ENCODE data around the gene CDRT15.
"Not testable (repeated sequence)": the region's sequence is repeated elsewhere in the genome, so short reads cannot be mapped to it uniquely, and the experiment has no call there.

The CDRT15 gene

GRCh38 chr17:14236762-14237161 lies at the start of gene CDRT15:
Gene CDRT15, minus strand, starts transcription at chr17:14236862. Its CDS starts 29 bp downstream, at chr17:14236833.
- not testable (repeated sequence) for H3K4me3 ChIP-seq; H3K27ac ChIP-seq; DNase-seq (ENCODE audit: low spot score)

GRCh38 chr17:14282726-14283125 lies 46.1 kb upstream of the CDRT15 start:
- DNase-seq (ENCODE audit: low spot score) = no peak
- Histone ChIP-seq H3K4me3 (no peak overlapping the region), H3K27ac (no peak overlapping the region)
- TF ChIP-seq CTCF (IDR thresholded peaks at IDR 0.05) = no peak

- no peak for DNase-seq (ENCODE audit: low spot score)
- no peak for TF ChIP-seq CTCF (IDR thresholded peaks at IDR 0.05)
- H3K4me3 ChIP-seq = no peak overlapping the region
- no peak overlapping the region for H3K27ac ChIP-seq
These were observed 44.9 kb upstream of the CDRT15 start for GRCh38 chr17:14281530-14281929.

- TF ChIP-seq CTCF (IDR thresholded peaks at IDR 0.05) = no peak
- no peak overlapping the region for H3K27ac ChIP-seq
These were observed 40.0 kb upstream of the CDRT15 start for GRCh38 chr17:14276535-14277250.

GRCh38 chr17:14270508-14270907 lies 33.8 kb upstream of the CDRT15 start:
- no peak overlapping the region for H3K4me3 ChIP-seq
- no peak overlapping the region for H3K27ac ChIP-seq
- no peak for DNase-seq (ENCODE audit: low spot score)
- TF ChIP-seq CTCF (IDR thresholded peaks at IDR 0.05) = no peak

More at GRCh38 chr17:14276535-14277250, 40.0 kb upstream of the CDRT15 start:
- no peak overlapping the region for H3K4me3 ChIP-seq
- no peak for DNase-seq (ENCODE audit: low spot score)

GRCh38 chr17:14269473-14269872 lies 32.8 kb upstream of the CDRT15 start:
- Histone ChIP-seq H3K4me3 (no peak overlapping the region), H3K27ac (no peak overlapping the region)
- no peak for DNase-seq (ENCODE audit: low spot score)
- no peak for TF ChIP-seq CTCF (IDR thresholded peaks at IDR 0.05)

- H3K27ac ChIP-seq = no peak overlapping the region
- no peak overlapping the region for H3K4me3 ChIP-seq
- DNase-seq (ENCODE audit: low spot score) = no peak
- TF ChIP-seq CTCF (IDR thresholded peaks at IDR 0.05) = no peak
These were observed 31.6 kb upstream of the CDRT15 start for GRCh38 chr17:14268264-14268663.
